PFSK-1 (cell line): ENCODE measurements around the gene SMG6.

ENCODE experiments used
- SIN3A ChIP-seq: IDR thresholded peaks from 2 replicates; pipeline ENCODE4 v1.6.1; 2012; ENCODE audit warnings: mild to moderate bottlenecking, low read length, moderate library complexity, borderline replicate concordance; ENCODE audit not compliant: insufficient read depth
- TAF1 ChIP-seq: IDR thresholded peaks from 2 replicates; pipeline ENCODE4 v1.6.1; 2012; ENCODE audit warnings: low read length, control low read depth, borderline replicate concordance; ENCODE audit not compliant: insufficient read depth

DNA sequence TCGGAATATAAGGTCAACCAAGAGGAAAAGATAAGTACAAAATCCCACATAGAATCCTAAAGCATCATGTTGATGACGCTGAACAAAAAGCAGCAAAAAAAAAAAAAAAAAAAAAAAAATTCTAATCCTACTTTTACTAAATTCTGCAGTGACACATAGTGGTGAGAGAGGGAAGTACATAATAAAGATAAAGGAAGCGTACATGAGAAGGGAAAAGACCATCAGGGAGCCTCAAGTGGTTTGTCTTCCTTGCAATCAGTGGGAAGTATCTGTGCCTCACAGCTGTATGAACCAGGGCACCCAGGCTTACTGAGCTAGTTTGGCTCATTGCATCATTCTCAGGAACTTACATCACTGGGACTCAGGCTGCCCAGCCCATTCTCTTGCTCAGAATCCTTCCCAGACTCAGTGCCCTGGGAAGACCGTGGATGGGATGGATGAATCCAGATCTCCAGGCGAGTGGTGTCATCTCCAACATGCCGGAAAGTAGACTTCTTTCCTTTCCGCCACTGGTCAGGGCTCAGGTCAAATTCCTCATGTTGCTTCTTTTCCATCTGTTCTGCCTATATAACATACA lies 21.2 kb downstream of the SMG6 start:
- TF ChIP-seq SIN3A (no peak), TAF1 (no peak)
